Measurements from ENCODE around the gene PIEZO2.
"Not testable (repeated sequence)": the region's sequence is repeated elsewhere in the genome, so short reads cannot be mapped to it uniquely, and the experiment has no call there.

Gene PIEZO2

DNA sequence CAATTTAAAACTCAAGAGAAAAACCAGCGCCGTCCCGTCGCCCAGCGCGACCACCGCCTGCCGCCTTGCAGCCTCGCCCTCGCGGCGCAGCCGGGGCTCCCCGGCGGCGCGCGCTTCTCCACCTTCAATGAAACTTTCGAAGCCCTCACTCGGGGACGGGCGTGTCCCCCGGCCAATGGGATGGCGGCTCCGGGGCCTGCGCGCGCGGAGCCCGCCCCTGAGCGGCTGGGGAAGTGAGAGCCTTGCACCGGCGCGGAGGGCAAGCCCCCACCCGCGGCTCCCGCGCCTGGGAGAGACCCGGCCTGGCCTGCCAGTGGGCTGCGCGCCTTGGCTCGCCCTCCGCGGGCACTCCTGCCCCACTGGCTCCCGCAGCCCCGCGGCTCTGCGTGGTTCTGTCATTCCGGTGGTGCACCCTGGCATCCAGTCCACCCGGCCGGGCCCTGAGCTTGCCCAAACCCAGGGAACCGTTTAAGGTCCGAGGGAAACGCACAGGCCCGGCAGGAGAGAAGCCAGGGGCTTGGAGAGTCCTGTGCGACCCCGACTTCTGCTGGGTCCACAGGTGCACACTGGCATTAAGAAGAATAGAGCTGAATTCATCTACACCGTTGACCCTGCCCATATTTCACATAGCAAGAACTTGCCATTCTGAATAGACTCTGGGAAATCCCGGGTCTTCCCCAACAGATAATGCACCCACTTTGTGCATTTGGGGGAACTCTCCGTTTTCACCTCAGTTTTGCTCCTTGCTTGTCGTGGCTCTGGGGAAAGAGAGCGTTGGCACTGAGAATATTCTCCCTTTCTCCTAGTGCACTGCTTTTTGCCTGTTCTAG, at the start of gene PIEZO2:
Gene PIEZO2 (minus strand): TSS at position 129 of the 830 bp plus-strand sequence. CDS start 981 bp downstream, outside the sequence.
- no peaks in the 10 kb centered on the region for H3K36me3 ChIP-seq (ENCODE audit: insufficient read depth, low read length)
- no peak within 1 kb of the TSS for H3K9ac ChIP-seq (ENCODE audit: low read length)
- no peaks in the 10 kb centered on the region for H3K9me3 ChIP-seq (ENCODE audit: low read length)
- H3K4me1 ChIP-seq (ENCODE audit: insufficient read depth, low read length), result no peaks in the 10 kb centered on the region
- H3K27me3 ChIP-seq (ENCODE audit: control insufficient read depth in 1 of 2, insufficient read depth in 2 of 2, low read length in 2 of 2), result peaks cover 4 to 37% of the 10 kb centered on the region in 2 donors
- H3K4me3 ChIP-seq (ENCODE audit: low read depth in 1 of 2, low read length in 2 of 2), result peak within 1 kb of the TSS; percentile 25 to 41
- H3K27ac ChIP-seq (ENCODE audit: low read depth, low read length), result no peak within 1 kb of the TSS

DNA sequence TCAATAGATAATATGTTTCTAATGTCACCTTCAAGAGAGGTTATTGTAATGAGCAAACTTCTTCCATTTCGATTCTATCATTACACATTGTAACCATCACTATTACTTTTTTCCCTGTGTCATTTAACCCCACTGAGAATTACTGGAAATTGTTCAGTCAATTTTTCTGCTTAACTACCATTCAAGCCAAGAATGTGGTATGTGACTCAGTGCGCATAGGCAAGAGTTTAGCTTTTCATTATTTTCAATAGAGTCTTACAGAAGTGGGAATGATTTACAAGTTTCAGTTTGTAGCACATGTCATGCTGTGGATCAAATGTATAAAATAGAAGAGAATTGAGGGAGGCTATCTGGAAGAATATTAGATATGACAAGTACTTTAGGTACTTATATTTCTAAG, 34.3 kb upstream of the PIEZO2 start:
- H3K27me3 ChIP-seq (ENCODE audit: control insufficient read depth in 1 of 2, insufficient read depth in 2 of 2, low read length in 2 of 2), result no peaks in the 10 kb centered on the region
- H3K9ac ChIP-seq (ENCODE audit: low read length), result no peak overlapping the region
- no peaks in the 10 kb centered on the region for H3K4me1 ChIP-seq (ENCODE audit: insufficient read depth, low read length)
- no peaks in the 10 kb centered on the region for H3K9me3 ChIP-seq (ENCODE audit: low read length)
- no peaks in the 10 kb centered on the region for H3K36me3 ChIP-seq (ENCODE audit: insufficient read depth, low read length)
- no peak overlapping the region for H3K4me3 ChIP-seq (ENCODE audit: low read depth in 1 of 2, low read length in 2 of 2)
- no peak overlapping the region for H3K27ac ChIP-seq (ENCODE audit: low read depth, low read length)

DNA sequence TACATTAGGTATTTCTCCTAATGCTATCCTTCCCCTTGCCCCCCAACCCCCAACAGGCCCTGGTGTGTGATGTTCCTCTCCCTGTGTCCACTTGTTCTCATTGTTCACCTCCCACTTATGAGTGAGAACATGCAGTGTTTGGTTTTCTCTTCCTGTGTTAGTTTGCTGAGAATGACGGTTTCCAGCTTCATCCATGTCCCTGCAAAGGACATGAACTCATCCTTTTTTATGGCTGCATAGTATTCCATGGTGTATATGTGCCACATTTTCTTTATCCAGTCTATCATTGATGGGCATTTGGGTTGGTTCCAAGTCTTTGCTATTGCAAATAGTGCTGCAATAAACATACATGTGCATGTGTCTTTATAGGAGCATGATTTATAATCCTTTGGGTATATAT, 32.3 kb upstream of the PIEZO2 start:
- H3K9me3 ChIP-seq (ENCODE audit: low read length); H3K27me3 ChIP-seq (ENCODE audit: control insufficient read depth in 1 of 2, insufficient read depth in 2 of 2, low read length in 2 of 2); H3K36me3 ChIP-seq (ENCODE audit: insufficient read depth, low read length); H3K4me1 ChIP-seq (ENCODE audit: insufficient read depth, low read length); H3K4me3 ChIP-seq (ENCODE audit: low read depth in 1 of 2, low read length in 2 of 2); H3K9ac ChIP-seq (ENCODE audit: low read length); H3K27ac ChIP-seq (ENCODE audit: low read depth, low read length): not testable (repeated sequence)

DNA sequence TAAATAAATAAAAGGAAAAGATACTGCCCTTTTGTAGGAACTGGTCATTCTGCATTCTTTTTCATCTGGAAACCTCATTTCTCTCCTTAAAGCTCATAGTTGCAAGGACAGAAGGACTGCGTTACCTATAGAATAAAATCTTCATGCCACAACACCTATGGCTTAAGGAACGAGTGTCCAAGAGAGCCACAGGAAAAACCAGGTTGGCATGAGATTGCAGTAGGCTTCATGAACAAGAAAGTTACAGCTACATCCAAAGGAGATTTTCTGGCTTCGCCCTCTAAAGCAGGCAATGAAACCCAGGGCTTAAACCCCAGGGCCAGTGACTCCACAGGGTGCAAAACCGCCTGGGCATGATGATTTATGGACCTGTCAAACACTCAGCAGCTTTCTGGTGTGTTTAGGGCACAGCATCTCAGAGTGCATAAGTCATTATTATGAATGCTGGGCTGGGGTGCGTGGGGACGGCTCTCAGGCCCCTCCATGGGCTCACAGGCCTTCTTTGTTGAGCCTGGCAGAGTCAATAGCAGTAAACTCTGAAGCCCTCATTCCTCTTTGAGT, 30.7 kb upstream of the PIEZO2 start:
- Histone ChIP-seq H3K9ac (ENCODE audit: low read length) (no peak overlapping the region), H3K36me3 (ENCODE audit: insufficient read depth, low read length) (no peaks in the 10 kb centered on the region), H3K9me3 (ENCODE audit: low read length) (no peaks in the 10 kb centered on the region), H3K27ac (ENCODE audit: low read depth, low read length) (no peak overlapping the region), H3K4me3 (ENCODE audit: low read depth in 1 of 2, low read length in 2 of 2) (no peak overlapping the region), H3K27me3 (ENCODE audit: control insufficient read depth in 1 of 2, insufficient read depth in 2 of 2, low read length in 2 of 2) (no peaks in the 10 kb centered on the region), H3K4me1 (ENCODE audit: insufficient read depth, low read length) (peaks cover 3% of the 10 kb centered on the region)

DNA sequence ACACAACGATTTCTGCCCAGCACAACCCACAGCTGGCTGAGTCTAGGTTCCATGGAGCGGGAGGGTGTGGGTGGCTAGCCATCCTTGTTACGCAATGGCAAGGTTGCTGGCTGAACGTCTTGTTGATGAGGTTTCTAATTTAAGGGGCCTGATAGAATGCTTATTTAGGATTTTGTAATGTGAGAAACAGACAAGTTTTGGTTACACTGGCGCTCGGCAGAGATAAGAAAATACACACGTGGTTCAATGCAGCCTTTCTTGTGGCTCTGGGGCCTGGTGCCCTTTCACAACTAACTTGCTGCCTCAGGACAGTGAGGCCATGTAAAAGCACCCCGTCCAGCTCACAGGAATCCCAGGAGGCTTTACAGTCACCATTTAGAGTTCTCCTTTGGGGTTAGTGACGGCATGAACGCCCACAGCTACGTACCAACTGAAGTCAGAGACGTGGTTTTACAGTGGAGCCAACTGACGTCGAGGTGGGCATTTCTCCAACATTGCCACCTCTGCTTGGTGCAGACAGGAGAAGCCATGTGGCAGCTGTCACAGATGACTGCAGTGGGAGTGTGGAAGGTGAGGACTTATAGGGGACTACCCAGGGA, 29.7 kb upstream of the PIEZO2 start:
- Histone ChIP-seq H3K4me1 (ENCODE audit: insufficient read depth, low read length) (peaks cover 3% of the 10 kb centered on the region), H3K9me3 (ENCODE audit: low read length) (no peaks in the 10 kb centered on the region), H3K27ac (ENCODE audit: low read depth, low read length) (no peak overlapping the region), H3K36me3 (ENCODE audit: insufficient read depth, low read length) (no peaks in the 10 kb centered on the region), H3K27me3 (ENCODE audit: control insufficient read depth in 1 of 2, insufficient read depth in 2 of 2, low read length in 2 of 2) (no peaks in the 10 kb centered on the region), H3K9ac (ENCODE audit: low read length) (no peak overlapping the region), H3K4me3 (ENCODE audit: low read depth in 1 of 2, low read length in 2 of 2) (no peak overlapping the region)

DNA sequence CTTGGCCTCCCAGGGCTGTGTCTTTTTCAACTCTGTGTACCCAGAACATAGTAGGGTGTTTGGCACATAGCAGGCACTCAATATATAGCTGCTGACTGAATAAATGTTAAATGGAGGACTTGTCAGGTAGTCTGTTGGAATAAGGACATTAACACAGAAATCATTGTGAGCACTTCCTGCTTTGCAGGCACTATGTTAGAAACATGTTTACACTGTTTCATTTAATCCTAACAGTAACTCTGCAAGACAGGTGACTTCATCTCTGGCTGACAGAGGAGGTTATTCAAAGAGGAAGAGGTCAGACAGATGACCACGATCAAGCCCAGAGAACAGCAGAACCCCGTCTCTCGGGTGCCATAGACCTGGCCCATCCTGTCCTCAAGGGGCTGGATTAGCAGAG, 28.0 kb upstream of the PIEZO2 start:
- Histone ChIP-seq H3K4me3 (ENCODE audit: low read depth in 1 of 2, low read length in 2 of 2) (no peak overlapping the region), H3K27me3 (ENCODE audit: control insufficient read depth in 1 of 2, insufficient read depth in 2 of 2, low read length in 2 of 2) (no peaks in the 10 kb centered on the region), H3K36me3 (ENCODE audit: insufficient read depth, low read length) (no peaks in the 10 kb centered on the region), H3K9me3 (ENCODE audit: low read length) (no peaks in the 10 kb centered on the region), H3K9ac (ENCODE audit: low read length) (no peak overlapping the region), H3K27ac (ENCODE audit: low read depth, low read length) (no peak overlapping the region), H3K4me1 (ENCODE audit: insufficient read depth, low read length) (peaks cover 3% of the 10 kb centered on the region)

DNA sequence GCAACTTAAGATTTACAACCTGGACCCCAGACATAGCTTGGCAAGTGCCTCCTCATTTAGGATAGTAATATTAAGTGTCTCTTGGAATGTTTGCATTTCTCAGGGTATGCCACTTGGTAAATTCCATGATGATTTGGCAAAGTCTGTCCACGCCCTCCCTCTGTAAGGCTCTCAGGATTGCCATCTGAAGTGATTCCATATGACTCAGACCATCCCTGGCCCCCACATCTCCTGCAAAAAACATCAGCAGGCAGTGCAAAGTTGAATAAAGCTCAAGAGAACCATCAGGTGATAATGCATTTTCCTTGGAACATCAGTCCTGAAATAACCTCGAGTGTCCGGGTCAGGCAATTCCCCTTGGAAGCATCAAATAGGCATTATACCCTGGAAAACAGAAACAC, 27.1 kb upstream of the PIEZO2 start:
- Histone ChIP-seq H3K4me3 (ENCODE audit: low read depth in 1 of 2, low read length in 2 of 2) (no peak overlapping the region), H3K4me1 (ENCODE audit: insufficient read depth, low read length) (peaks cover 3% of the 10 kb centered on the region), H3K9ac (ENCODE audit: low read length) (no peak overlapping the region), H3K9me3 (ENCODE audit: low read length) (no peaks in the 10 kb centered on the region), H3K27ac (ENCODE audit: low read depth, low read length) (no peak overlapping the region), H3K27me3 (ENCODE audit: control insufficient read depth in 1 of 2, insufficient read depth in 2 of 2, low read length in 2 of 2) (no peaks in the 10 kb centered on the region), H3K36me3 (ENCODE audit: insufficient read depth, low read length) (no peaks in the 10 kb centered on the region)

DNA sequence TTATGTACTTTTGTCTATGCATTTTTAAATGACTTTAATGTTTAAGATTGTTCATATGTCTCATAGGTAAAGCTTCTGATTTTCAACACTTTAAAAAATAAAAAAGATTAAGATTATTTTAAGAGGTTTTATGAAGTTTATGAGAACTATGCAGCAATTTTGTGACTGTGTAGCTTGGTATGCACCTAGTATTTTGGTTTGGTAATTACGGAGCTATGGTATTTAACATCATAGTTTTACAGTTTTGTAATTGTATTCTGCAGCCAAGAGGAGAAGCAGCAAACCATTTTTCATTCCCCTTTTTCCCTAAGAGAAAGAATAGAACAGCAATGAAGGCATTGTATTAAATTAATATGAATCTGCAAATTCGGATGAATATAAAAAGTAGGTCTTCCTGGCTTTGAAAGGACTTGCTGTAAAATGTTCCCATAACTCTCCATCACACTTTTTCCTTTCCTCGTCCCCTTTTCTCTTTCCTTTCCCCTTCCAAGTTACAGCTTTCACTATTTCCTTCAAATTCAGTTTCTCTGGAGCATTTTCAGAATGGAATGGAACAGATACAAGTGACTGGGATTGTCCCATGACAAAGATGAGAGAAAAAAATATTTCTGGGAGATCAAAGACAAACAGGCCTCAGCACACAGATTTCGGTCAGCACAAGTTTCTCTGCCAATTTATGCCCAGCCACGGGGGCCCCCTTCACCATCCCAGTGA, 26.1 kb upstream of the PIEZO2 start:
- Histone ChIP-seq H3K27ac (ENCODE audit: low read depth, low read length) (no peak overlapping the region), H3K9me3 (ENCODE audit: low read length) (no peaks in the 10 kb centered on the region), H3K36me3 (ENCODE audit: insufficient read depth, low read length) (no peaks in the 10 kb centered on the region), H3K4me1 (ENCODE audit: insufficient read depth, low read length) (peaks cover 3% of the 10 kb centered on the region), H3K4me3 (ENCODE audit: low read depth in 1 of 2, low read length in 2 of 2) (no peak overlapping the region), H3K9ac (ENCODE audit: low read length) (no peak overlapping the region), H3K27me3 (ENCODE audit: control insufficient read depth in 1 of 2, insufficient read depth in 2 of 2, low read length in 2 of 2) (no peaks in the 10 kb centered on the region)

DNA sequence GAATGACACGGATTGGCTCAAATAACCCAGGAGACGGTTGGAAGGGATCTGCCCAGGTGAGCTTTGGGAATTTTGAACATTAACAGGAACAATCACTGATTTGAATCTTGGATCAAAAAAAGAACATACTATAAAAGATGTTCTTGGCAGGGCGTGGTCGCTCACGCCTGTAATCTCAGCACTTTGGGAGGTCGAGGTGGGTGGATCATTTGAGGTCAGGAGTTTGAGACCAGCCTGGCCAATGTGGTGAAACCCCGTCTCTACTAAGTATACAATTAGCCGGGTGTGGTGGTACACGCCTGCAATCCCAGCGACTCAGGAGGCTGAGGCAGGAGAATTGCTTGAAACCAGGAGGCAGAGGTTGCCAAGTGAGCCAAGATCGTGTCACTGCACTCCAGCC, 24.8 kb upstream of the PIEZO2 start:
- H3K4me1 ChIP-seq (ENCODE audit: insufficient read depth, low read length); H3K27ac ChIP-seq (ENCODE audit: low read depth, low read length); H3K27me3 ChIP-seq (ENCODE audit: control insufficient read depth in 1 of 2, insufficient read depth in 2 of 2, low read length in 2 of 2); H3K36me3 ChIP-seq (ENCODE audit: insufficient read depth, low read length); H3K4me3 ChIP-seq (ENCODE audit: low read depth in 1 of 2, low read length in 2 of 2); H3K9ac ChIP-seq (ENCODE audit: low read length); H3K9me3 ChIP-seq (ENCODE audit: low read length): not testable (repeated sequence)

DNA sequence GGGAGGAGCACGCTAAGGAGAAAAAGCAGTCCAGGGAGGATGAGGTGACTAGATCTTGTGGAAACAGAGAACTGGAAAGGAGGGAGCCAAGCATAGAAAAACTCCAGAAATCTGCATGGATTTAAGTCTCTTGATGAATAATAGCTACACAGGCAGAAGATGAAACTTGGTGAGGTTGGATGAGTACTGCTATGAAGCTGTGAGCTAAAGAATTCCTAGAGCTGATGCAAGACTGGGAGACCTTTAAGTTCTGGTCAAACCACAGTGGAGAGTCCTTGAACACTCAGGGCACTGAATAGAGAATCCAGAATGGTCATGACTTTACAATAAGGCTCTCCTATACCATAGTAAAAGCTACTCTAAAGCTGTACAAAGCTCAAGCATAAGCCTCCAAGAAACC, 18.4 kb upstream of the PIEZO2 start:
- H3K4me1 ChIP-seq (ENCODE audit: insufficient read depth, low read length), result no peaks in the 10 kb centered on the region
- H3K9ac ChIP-seq (ENCODE audit: low read length), result no peak overlapping the region

DNA sequence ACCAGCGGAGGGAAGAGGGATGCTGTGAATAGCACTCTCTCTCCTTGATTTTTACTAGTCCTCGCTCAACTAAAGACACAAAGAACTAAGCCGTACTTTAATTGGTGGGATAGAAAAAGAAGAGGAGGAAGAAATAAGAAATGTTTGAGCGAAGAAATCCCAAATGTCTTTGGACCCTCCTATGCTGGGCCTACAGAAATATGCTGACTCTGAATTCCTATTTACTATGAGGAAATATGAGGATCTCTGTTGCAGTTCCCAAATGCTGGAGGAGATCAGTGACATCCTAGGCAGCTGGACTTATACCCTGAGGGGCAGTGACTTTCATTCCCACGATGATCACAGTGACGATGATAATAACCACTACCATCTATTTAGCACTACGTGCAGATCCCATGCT, 16.6 kb upstream of the PIEZO2 start:
- Histone ChIP-seq H3K9ac (ENCODE audit: low read length) (no peak overlapping the region), H3K4me3 (ENCODE audit: low read depth in 1 of 2, low read length in 2 of 2) (no peak overlapping the region), H3K27me3 (ENCODE audit: control insufficient read depth in 1 of 2, insufficient read depth in 2 of 2, low read length in 2 of 2) (no peaks in the 10 kb centered on the region), H3K27ac (ENCODE audit: low read depth, low read length) (no peak overlapping the region), H3K4me1 (ENCODE audit: insufficient read depth, low read length) (no peaks in the 10 kb centered on the region), H3K9me3 (ENCODE audit: low read length) (no peaks in the 10 kb centered on the region), H3K36me3 (ENCODE audit: insufficient read depth, low read length) (no peaks in the 10 kb centered on the region)

More for the DNA sequence above, 18.4 kb upstream of the PIEZO2 start:
- no peak overlapping the region for H3K27ac ChIP-seq (ENCODE audit: low read depth, low read length)
- no peaks in the 10 kb centered on the region for H3K27me3 ChIP-seq (ENCODE audit: control insufficient read depth in 1 of 2, insufficient read depth in 2 of 2, low read length in 2 of 2)
- H3K4me3 ChIP-seq (ENCODE audit: low read depth in 1 of 2, low read length in 2 of 2), result no peak overlapping the region
- no peaks in the 10 kb centered on the region for H3K9me3 ChIP-seq (ENCODE audit: low read length)
- H3K36me3 ChIP-seq (ENCODE audit: insufficient read depth, low read length), result no peaks in the 10 kb centered on the region

All from muscle layer of colon (tissue), 2 donors.